Smooth muscle cell of the brain vasculature (primary cell): Measurements from ENCODE around the gene CDK2AP2.
"Not testable (repeated sequence)": the region's sequence is repeated elsewhere in the genome, so short reads cannot be mapped to it uniquely, and the experiment has no call there.

Source experiments
- DNase-seq: peaks from one replicate; pipeline ENCODE4 v3.0.0-alpha.2; 2012; ENCODE audit warnings: low read depth, low spot score

The CDK2AP2 gene

GRCh38 chr11:67489885-67490726 lies 17.9 kb downstream of the CDK2AP2 start:
- no peak for DNase-seq

- DNase-seq: no peak
Measured at GRCh38 chr11:67489203-67489884, 18.6 kb downstream of the CDK2AP2 start.

DNA sequence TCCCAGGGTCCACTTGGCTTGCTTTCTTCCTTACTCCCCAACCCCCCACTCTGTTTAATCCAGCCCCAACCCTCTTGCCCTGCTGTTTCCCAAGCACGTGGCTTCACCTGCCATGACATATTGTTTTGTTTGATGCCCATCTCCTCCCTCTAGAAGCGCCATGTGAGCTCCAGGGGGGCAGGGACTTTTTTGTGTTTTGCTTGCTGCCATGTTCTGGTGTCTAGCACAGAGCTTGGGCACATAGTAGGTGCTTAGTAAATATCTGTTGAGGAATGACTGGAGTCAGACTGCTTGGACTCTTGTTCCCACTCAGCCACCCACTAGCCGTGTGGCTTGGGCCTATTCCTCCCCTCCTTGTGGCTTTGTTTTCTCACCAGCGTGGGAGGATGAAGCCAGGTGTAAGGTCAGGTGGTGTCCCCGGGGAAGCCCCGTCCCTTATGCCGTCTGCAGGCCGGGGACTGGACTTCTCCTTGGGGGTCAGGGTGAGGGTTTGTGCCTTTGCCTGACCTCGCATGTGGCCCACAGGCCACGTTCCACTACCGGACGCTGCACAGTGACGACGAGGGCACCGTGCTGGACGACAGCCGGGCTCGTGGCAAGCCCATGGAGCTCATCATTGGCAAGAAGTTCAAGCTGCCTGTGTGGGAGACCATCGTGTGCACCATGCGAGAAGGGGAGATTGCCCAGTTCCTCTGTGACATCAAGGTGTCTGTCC lies 21.3 kb downstream of the CDK2AP2 start:
- no peak for DNase-seq

DNA sequence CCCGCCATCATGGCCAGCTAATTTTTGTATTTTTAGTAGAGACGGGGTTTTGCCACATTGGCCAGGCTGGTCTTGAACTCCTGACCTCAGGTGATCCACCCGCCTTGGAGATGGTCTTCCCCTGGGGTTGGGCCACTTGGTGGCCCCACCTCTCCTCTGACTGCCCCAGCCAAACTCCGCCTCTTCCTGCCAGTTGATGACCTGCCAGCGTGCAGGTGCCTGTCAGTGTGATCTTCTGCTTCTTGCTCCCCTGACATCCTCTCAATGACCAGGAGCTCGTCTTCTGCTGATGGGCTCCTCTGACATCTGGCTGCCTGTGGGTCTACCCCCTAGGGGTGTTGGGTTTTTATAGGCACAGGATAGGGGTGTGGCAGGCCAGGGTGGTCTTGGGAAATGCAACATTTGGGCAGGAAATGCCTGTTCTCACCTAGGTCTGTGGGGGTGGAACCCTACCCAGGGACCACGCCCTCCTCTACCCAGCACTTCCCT lies 22.0 kb downstream of the CDK2AP2 start:
- DNase-seq: not testable (repeated sequence)

GRCh38 chr11:67484847-67485311 lies 23.1 kb downstream of the CDK2AP2 start:
- DNase-seq: no peak

DNA sequence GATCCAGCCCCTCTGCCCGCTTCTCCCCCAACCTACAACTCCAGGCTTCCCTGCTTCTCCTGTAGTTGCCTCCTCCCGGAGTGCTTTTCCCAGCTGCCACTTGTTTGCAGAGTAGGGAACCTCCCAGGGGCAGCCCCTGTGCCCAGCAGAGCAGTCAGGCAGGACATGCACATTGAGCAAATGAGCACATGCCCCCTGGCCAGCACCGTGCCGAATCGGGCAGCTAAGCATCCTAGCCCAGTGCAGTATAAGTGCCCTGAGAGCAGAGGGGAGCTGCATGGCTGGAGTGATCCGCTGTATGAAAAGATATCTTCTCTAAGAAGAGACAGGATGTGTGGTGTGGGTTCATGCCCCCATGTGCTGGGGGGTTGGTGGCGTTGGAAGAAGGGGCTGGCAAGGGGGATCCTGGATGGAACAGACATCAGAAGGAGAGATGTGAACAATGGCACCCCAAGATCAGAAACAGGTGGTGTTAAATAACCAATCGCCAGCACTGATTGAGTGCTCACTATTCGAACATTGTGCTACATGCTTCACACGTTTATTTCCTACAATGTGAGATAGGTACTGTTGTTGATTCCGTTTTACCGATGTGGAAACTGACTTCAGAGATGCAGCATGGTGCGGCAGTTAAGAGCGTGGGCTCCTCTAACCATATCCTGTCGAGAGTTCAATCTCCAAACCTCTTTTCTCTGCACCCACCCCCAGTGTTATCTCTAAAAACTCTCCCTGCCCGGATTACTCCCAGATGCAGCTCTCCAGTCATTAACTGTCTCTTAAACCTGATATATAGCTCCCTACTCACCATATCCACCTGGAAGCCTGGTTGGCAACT lies 23.9 kb downstream of the CDK2AP2 start:
- no peak for DNase-seq

GRCh38 chr11:67482827-67483798 lies 24.8 kb downstream of the CDK2AP2 start, which contains the start of gene AIP:
Gene AIP, plus strand, starts transcription at chr11:67483026. Its CDS starts 133 bp downstream, at chr11:67483159.
- DNase-seq: peak; percentile 97

GRCh38 chr11:67482275-67482826 lies 25.6 kb downstream of the CDK2AP2 start:
- no peak for DNase-seq

- not testable (repeated sequence) for DNase-seq
Measured at GRCh38 chr11:67477344-67478050, 30.5 kb downstream of the CDK2AP2 start.

DNA sequence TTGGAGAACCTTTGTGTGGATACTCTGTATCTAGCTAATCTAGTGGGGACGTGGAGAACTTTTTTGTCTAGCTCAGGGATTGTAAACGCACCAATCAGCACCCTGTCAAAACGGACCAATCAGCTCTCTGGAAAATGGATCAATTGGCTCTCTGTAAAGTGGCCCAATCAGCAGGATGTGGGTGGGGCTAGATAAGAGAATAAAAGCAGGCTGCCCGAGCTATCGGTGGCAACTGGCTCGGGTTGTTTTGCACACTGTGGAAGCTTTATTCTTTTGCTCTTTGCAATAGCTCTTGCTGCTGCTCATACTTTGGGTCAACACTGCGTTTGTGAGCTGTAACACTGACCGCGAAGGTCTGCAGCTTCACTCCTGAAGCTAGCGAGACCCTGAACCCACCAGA lies 31.3 kb downstream of the CDK2AP2 start:
- not testable (repeated sequence) for DNase-seq

DNA sequence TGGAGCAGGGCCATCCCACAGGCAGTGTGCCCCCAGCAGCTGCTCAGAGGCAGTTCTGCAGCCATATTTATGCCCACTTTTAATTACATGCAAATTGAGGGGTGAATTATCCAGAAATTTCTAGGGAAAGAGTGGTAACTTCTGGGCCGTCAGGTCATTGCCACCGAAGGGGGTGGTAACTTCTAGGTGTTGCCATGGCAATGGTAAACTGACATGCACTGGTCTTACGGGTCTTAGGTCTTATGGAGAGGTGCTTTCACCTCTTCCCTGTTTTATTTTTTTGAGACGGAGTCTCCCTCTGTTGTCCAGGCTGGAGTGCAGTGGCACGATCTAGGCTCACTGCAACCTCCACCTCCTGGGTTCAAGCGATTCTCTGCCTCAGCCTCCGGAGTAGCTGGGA lies 35.1 kb downstream of the CDK2AP2 start:
- DNase-seq: no peak

- DNase-seq: no peak
Measured at GRCh38 chr11:67470337-67471002, 37.5 kb downstream of the CDK2AP2 start.

DNA sequence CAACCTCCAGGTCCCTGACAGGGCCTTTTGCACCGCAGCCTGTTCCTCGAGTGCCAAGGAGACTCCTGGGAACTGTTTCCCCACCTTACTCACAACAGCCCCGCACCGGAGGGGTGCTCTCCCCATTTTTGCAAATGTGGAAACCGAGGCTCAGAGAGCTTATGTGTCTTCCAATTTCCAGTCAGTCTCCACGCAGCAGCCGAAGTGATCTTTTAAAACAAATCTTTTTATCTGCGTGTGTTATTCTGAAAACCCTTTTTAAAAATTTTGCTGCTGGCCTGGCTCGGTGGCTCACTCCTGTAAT lies 38.5 kb downstream of the CDK2AP2 start:
- DNase-seq: no peak

DNA sequence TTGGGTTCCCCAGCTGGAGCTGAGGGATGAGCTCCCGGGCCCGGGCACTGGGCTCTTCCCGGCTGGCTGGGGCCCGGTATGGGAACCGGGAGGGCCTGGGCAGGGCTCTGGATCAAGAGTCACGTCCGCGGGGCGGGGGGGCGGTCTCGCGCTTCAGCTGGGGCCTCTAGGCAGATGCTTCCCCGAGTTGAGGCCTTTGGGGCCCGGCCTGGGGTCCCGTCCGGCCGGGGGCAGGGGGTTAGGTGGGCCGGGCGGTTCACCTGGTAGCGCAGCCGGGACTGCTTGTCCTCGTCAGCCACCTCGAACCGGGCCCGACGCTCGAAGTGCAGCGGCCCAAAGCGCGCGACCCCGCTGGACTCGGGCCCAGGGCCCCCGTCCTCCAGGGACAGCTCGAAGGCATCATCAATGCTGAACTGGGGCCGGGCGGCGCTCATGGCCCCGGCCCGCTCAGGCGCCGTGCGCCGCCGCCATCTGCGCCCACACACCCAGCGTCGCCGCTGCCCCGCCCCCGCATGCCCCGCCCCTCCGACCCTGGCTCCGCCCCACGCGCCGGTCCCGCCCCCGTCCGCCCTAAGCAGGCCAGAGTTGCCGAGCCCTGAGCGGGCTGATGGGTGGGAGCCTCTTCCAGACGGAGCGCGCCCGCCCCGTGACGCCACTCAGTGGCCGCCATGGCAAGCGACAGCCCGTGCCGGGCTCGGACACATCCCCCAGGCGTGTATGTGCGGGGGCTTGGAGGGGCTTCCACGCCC lies 39.0 kb downstream of the CDK2AP2 start, which contains the start of gene TMEM134:
Gene TMEM134 (minus strand): TSS at position 493 of the 749 bp plus-strand sequence. CDS start 59 bp downstream, at position 434.
- peak; percentile 81 for DNase-seq

DNA sequence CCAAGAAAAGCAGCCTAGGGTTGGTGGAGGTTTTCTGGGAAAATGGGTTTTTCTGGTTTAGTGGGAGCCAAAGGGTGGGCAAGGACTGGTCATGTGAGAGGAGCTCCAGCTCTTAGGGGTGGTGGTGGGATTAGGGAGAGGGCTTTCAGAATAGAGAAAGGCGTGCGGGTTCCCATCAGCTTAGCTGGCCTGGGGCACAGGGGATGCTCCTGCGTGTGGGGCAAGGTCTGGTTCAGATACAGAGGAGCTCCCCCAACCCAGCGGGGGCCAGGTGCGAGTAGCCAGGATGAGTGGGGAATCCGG lies 39.6 kb downstream of the CDK2AP2 start:
- no peak for DNase-seq

DNA sequence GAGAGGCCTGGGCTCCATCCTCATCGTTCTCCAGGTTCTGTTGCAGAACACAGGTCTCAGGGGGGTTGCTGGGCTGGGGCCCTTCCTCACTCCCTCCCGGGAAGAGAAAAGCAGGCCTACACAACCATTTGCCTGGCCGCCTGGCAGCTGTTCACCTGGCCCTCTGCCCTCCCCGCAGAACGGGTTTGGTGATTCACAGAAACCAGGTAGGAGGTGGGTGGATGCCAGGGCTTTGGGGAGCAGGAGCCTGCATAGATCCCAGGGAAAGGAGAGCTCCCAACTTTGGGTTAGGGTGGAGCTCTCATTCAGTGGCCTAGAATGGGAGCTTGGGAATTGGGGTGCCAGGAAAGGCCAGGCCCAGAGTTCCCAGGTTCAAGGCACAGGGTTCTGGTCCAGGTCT lies 39.9 kb downstream of the CDK2AP2 start:
- no peak for DNase-seq

- no peak for DNase-seq
Measured at GRCh38 chr11:67466962-67467771, 40.8 kb downstream of the CDK2AP2 start.
